ENCODE measurements around the gene NINL. TPM values are rescaled to one million over a fixed set of nuclear protein-coding genes. Genes with fewer than 3 reads are reported as not detected.

Gene NINL
- total RNA-seq, 4 donors from 2014 or later = 4.7 to 9.7 (median 6.7) TPM

- TF ChIP-seq CTCF (IDR thresholded peaks at IDR 0.05) = no peak
- ATAC-seq (ENCODE audit: low FRiP score) = peak; percentile 94
- peak; percentile 87 for DNase-seq (ENCODE audit: low spot score)
These were observed 38.6 kb upstream of the NINL start, which contains the start of gene NANP for GRCh38 chr20:25623736-25624499. NANP (minus strand) TSS chr20:25624014; CDS start chr20:25623948, 66 bp downstream.

- ATAC-seq (ENCODE audit: low FRiP score) = peak; percentile 55
- TF ChIP-seq CTCF (IDR thresholded peaks at IDR 0.05) = no peak
- peak; percentile 29 for DNase-seq (ENCODE audit: low spot score)
These were observed 37.9 kb upstream of the NINL start for GRCh38 chr20:25623225-25623735.

GRCh38 chr20:25622450-25623224 is 37.3 kb upstream of the NINL start:
- no peak for TF ChIP-seq CTCF (IDR thresholded peaks at IDR 0.05)
- DNase-seq (ENCODE audit: low spot score) = no peak
- ATAC-seq (ENCODE audit: low FRiP score) = no peak

- no peak for DNase-seq (ENCODE audit: low spot score)
- no peak for TF ChIP-seq CTCF (IDR thresholded peaks at IDR 0.05)
These were observed 36.7 kb upstream of the NINL start for GRCh38 chr20:25622049-25622448.

GRCh38 chr20:25619514-25619913 is 34.2 kb upstream of the NINL start:
- DNase-seq (ENCODE audit: low spot score) = no peak
- no peak for TF ChIP-seq CTCF (IDR thresholded peaks at IDR 0.05)
- ATAC-seq (ENCODE audit: low FRiP score) = no peak

More at GRCh38 chr20:25622049-25622448, 36.7 kb upstream of the NINL start:
- ATAC-seq (ENCODE audit: low FRiP score) = no peak

- DNase-seq (ENCODE audit: low spot score) (no peak), ATAC-seq (ENCODE audit: low FRiP score) (no peak)
- TF ChIP-seq CTCF (IDR thresholded peaks at IDR 0.05) = no peak
These were observed 23.4 kb upstream of the NINL start for GRCh38 chr20:25608774-25609173.

Data from omental fat pad (tissue), 4 donors.